Liver (tissue), 9 donors: ENCODE data around the gene JAKMIP2. TPM values are rescaled to one million over a fixed set of nuclear protein-coding genes. Genes with fewer than 3 reads are reported as not detected.

Experiments used
- DNase-seq: peaks from one replicate; pipeline ENCODE4 v3.0.0-alpha.2; 2017; ENCODE audit warnings: low spot score
- H3K27ac ChIP-seq, 2 donors: one replicate each; pipeline ENCODE4 v1.7.0; 2013; ENCODE audit warnings: inconsistent platforms in 2 of 2, low read length in 2 of 2, control low read depth in 1 of 2, low read depth in 1 of 2, mild to moderate bottlenecking in 1 of 2
- H3K27me3 ChIP-seq, 4 donors: one replicate each; pipeline versions ENCODE4 v1.6.1 to v1.7.0; 2013; ENCODE audit warnings: low read length in 3 of 4, inconsistent platforms in 1 of 4, mild to moderate bottlenecking in 1 of 4, moderate library complexity in 1 of 4; ENCODE audit not compliant: control insufficient read depth in 4 of 4, insufficient read depth in 4 of 4
- H3K36me3 ChIP-seq, 4 donors: one replicate each; pipeline versions ENCODE4 v1.6.1 to v1.7.0; 2013; ENCODE audit warnings: low read length in 3 of 4, mild to moderate bottlenecking in 3 of 4, low read depth in 1 of 4, moderate library complexity in 1 of 4; ENCODE audit not compliant: control insufficient read depth in 4 of 4, insufficient read depth in 3 of 4
- H3K4me1 ChIP-seq, 4 donors: one replicate each; pipeline versions ENCODE4 v1.6.1 to v1.7.0; 2013; ENCODE audit warnings: low read length in 3 of 4, mild to moderate bottlenecking in 3 of 4, moderate library complexity in 1 of 4; ENCODE audit not compliant: control insufficient read depth in 4 of 4, insufficient read depth in 4 of 4
- H3K4me3 ChIP-seq, 3 donors: one replicate each; pipeline versions ENCODE4 v1.6.1 to v1.7.0; 2013; ENCODE audit warnings: low read length in 3 of 3, control low read depth in 1 of 3, low read depth in 1 of 3, mild to moderate bottlenecking in 1 of 3
- H3K9ac ChIP-seq, 2 donors: one replicate each; pipeline ENCODE4 v1.7.0; 2013; ENCODE audit warnings: low read length in 2 of 2, mild to moderate bottlenecking in 2 of 2, moderate library complexity in 2 of 2, control low read depth in 1 of 2, low read depth in 1 of 2
- H3K9me3 ChIP-seq, 4 donors: one replicate each; pipeline versions ENCODE4 v1.6.1 to v1.7.0; 2013; ENCODE audit warnings: low read length in 3 of 4; ENCODE audit not compliant: control insufficient read depth in 4 of 4
- ATF3 ChIP-seq: IDR thresholded peaks from 2 replicates; pipeline ENCODE4 v1.6.1; 2016; ENCODE audit warnings: antibody characterized with exemption
- CTCF ChIP-seq: fragments of 150-350 bp; IDR thresholded peaks from 2 replicates; pipeline ENCODE4 v1.5.1; 2017; ENCODE audit warnings: improper control_type of control experiment, low read depth, low read length; ENCODE audit not compliant: missing input control
- EGR1 ChIP-seq, 2 donors: IDR thresholded peaks; 2 replicates each; pipeline ENCODE4 v1.6.1; 2016 to 2018; ENCODE audit warnings: antibody characterized with exemption in 2 of 2, low read depth in 2 of 2
- FOXA1 ChIP-seq: IDR thresholded peaks from 2 replicates; pipeline ENCODE4 v1.6.1; 2016; ENCODE audit warnings: antibody characterized with exemption
- FOXA2 ChIP-seq: IDR thresholded peaks from 2 replicates; pipeline ENCODE4 v1.6.1; 2016; ENCODE audit warnings: antibody characterized with exemption
- GABPA ChIP-seq, 2 donors: IDR thresholded peaks in 1 of 2; conservative IDR thresholded peaks in 1 of 2; 2 replicates each; pipeline ENCODE4 v1.6.1; 2016; ENCODE audit warnings: antibody characterized with exemption in 2 of 2, mild to moderate bottlenecking in 1 of 2, moderate library complexity in 1 of 2
- HNF4A ChIP-seq, 2 donors: conservative IDR thresholded peaks; 2 replicates each; pipeline ENCODE4 v1.6.1; 2016; ENCODE audit warnings: antibody characterized with exemption in 2 of 2, mild to moderate bottlenecking in 2 of 2
- HNF4G ChIP-seq: IDR thresholded peaks from 2 replicates; pipeline ENCODE4 v1.6.1; 2016; ENCODE audit warnings: antibody characterized with exemption
- JUND ChIP-seq, 2 donors: IDR thresholded peaks; 2 replicates each; pipeline ENCODE4 v1.6.1; 2016; ENCODE audit warnings: antibody characterized with exemption in 2 of 2
- MAX ChIP-seq: IDR thresholded peaks from 2 replicates; pipeline ENCODE4 v1.6.1; 2016; ENCODE audit warnings: antibody characterized with exemption
- NR2F2 ChIP-seq: IDR thresholded peaks from 2 replicates; pipeline ENCODE4 v1.6.1; 2016; ENCODE audit warnings: antibody characterized with exemption
- RAD21 ChIP-seq, 2 donors: IDR thresholded peaks; 2 replicates each; pipeline ENCODE4 v1.6.1; 2016; ENCODE audit warnings: antibody characterized with exemption in 2 of 2, mild to moderate bottlenecking in 2 of 2
- REST ChIP-seq: IDR thresholded peaks from 2 replicates; pipeline ENCODE4 v1.6.1; 2016; ENCODE audit warnings: antibody characterized with exemption, mild to moderate bottlenecking
- RXRA ChIP-seq, 2 donors: IDR thresholded peaks; 2 replicates each; pipeline ENCODE4 v1.6.1; 2017 to 2018; ENCODE audit warnings: antibody characterized with exemption in 2 of 2, mild to moderate bottlenecking in 1 of 2
- SP1 ChIP-seq: IDR thresholded peaks from 2 replicates; pipeline ENCODE4 v1.6.1; 2018; ENCODE audit warnings: antibody characterized with exemption, mild to moderate bottlenecking
- TAF1 ChIP-seq: conservative IDR thresholded peaks from 2 replicates; pipeline ENCODE4 v1.6.1; 2016; ENCODE audit warnings: antibody characterized with exemption, mild to moderate bottlenecking
- YY1 ChIP-seq: IDR thresholded peaks from 2 replicates; pipeline ENCODE4 v1.6.1; 2016; ENCODE audit warnings: antibody characterized with exemption, mild to moderate bottlenecking
- WGBS: extraction: QIAGEN DNeasy Blood & Tissue Kit; methylation state at CpG from one replicate; pipeline ENCODE4 v1.1.7; 2013; 5-methylcytosine and 5-hydroxymethylcytosine counted together
- polyA plus RNA-seq, 2 donors: library from polyadenylated mRNA; stranded (reverse) in 1 of 2; unstranded in 1 of 2; fragments of 200-250 nt in 1 of 2; fragments of >200 nt in 1 of 2; fragmentation: Nextera tagmentation in 1 of 2; extraction: Ambion mirVana in 1 of 2; gene quantifications; one replicate each; pipeline versions ENCODE4 v1.2.1 to v1.2.3, GENCODE V29; 2013 to 2015
- total RNA-seq, 2 donors: library from RNA; depleted of rRNA; stranded (reverse); fragments of >200 nt; gene quantifications; one replicate each; pipeline ENCODE4 v1.2.3, GENCODE V29; 2014
- TF ChIP-seq, protein P1 (sequence below): IDR thresholded peaks from 2 replicates; pipeline ENCODE4 v1.6.1; 2016; ENCODE audit warnings: antibody characterized with exemption
- donor health status: healthy.
- donor health status: healthy.
- donor health status: healthy.
- donor health status: healthy.
- donor health status: healthy.

Gene JAKMIP2
- total and polyA plus RNA-seq, 4 donors, result 0.06 to 0.38 (median 0.24) TPM

- no peak for DNase-seq
- Histone ChIP-seq H3K36me3 (no peaks in the 10 kb centered on the region), H3K9ac (no peak overlapping the region), H3K27ac (no peak overlapping the region), H3K4me3 (no peak overlapping the region), H3K4me1 (peaks cover 0 to 2% (median 0%) of the 10 kb centered on the region in 4 donors), H3K9me3 (no peaks in the 10 kb centered on the region), H3K27me3 (no peaks in the 10 kb centered on the region)
- TF ChIP-seq YY1, result no peak
- no peak for TF ChIP-seq FOXA1
- no peak for TF ChIP-seq REST
- TF ChIP-seq HNF4A (conservative IDR thresholded peaks at IDR 0.05), result no peak
- no peak for TF ChIP-seq CTCF
- no peak for TF ChIP-seq SP1
- no peak for TF ChIP-seq MAX
- no peak for TF ChIP-seq TAF1
- TF ChIP-seq EGR1 (IDR thresholded peaks at IDR 0.05; ENCODE audit: low read depth in 2 of 2), result no peak
- TF ChIP-seq NR2F2, result no peak
- TF ChIP-seq, protein P1, sequence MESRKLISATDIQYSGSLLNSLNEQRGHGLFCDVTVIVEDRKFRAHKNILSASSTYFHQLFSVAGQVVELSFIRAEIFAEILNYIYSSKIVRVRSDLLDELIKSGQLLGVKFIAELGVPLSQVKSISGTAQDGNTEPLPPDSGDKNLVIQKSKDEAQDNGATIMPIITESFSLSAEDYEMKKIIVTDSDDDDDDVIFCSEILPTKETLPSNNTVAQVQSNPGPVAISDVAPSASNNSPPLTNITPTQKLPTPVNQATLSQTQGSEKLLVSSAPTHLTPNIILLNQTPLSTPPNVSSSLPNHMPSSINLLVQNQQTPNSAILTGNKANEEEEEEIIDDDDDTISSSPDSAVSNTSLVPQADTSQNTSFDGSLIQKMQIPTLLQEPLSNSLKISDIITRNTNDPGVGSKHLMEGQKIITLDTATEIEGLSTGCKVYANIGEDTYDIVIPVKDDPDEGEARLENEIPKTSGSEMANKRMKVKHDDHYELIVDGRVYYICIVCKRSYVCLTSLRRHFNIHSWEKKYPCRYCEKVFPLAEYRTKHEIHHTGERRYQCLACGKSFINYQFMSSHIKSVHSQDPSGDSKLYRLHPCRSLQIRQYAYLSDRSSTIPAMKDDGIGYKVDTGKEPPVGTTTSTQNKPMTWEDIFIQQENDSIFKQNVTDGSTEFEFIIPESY, result no peak
- no peak for TF ChIP-seq ATF3
- no peak for TF ChIP-seq FOXA2
- TF ChIP-seq RXRA (IDR thresholded peaks at IDR 0.05), result no peak
- TF ChIP-seq RAD21 (IDR thresholded peaks at IDR 0.05), result no peak
- no peak for TF ChIP-seq JUND (IDR thresholded peaks at IDR 0.05)
- no peak for TF ChIP-seq GABPA (IDR thresholded peaks at IDR 0.05 in 1 of 2, conservative IDR thresholded peaks at IDR 0.05 in 1 of 2)
- TF ChIP-seq HNF4G, result no peak
- 84% methylated on average over 4 of the region's 4 CpGs for WGBS
Observed at GRCh38 chr5:147763791-147764525, 18.6 kb downstream of the JAKMIP2 start.
